K562 (cell line): ENCODE data around the gene SLC15A3. TPM values are rescaled to one million over a fixed set of nuclear protein-coding genes. Genes with fewer than 3 reads are reported as not detected.

ENCODE experiments used
- ATAC-seq: fragments of 200-7000 bp; cut with Tn5 transposase; 3 replicates; pipeline ENCODE4 v1.9.1; 2020; ENCODE audit warnings: moderate library complexity
- BruUV-seq: library from RNA; stranded (reverse); fragments of 400-500 nt; replicated peaks from 2 replicates; lab custom pipeline; 2021; lab: Mats Ljungman, UMichigan
- CTCF ChIA-PET: fragments of 300-600 bp; formaldehyde crosslinking; extraction: SDS; loops from one replicate; lab custom pipeline; 2021; ENCODE audit warnings: low intra/inter-chr PET ratio; lab: Yijun Ruan, JAX
- POLR2A ChIA-PET: fragments of 300-600, 350-650 bp; sonication (Branson Sonifier 250); formaldehyde crosslinking; extraction: SDS; loops from one replicate; lab custom pipeline; 2021; ENCODE audit warnings: antibody characterized with exemption, inconsistent platforms; lab: Yijun Ruan, JAX
- DNase-seq, 4 experiments: peaks; one replicate each; pipeline versions ENCODE4 v3.0.0 to v3.0.0-alpha.2; 2011 to 2018; ENCODE audit warnings: low spot score in 3 of 4, mixed read lengths in 3 of 4; ENCODE audit errors: extremely low read depth in 1 of 4
- FAIRE-seq: peaks from 2 replicates; lab custom pipeline; 2011; peaks lifted over from hg19 to GRCh38; lab: Jason Lieb, UNC
- H2AFZ ChIP-seq: 2 replicates; pipeline ENCODE4 v1.6.0; 2011; ENCODE audit warnings: low read depth, low read length, control low read depth, inconsistent platforms
- H3K27ac ChIP-seq: fragments of 200-600 bp; 3 replicates; pipeline ENCODE4 v1.8.0; 2011; ENCODE audit warnings: low read depth, mild to moderate bottlenecking, control low read depth, inconsistent platforms, low read length, moderate library complexity, mixed read lengths; ENCODE audit errors: extremely low read depth
- H3K27me3 ChIP-seq, 2 experiments: fragments of 300-600 bp in 1 of 2; 2 replicates in 1 of 2; 3 replicates in 1 of 2; pipeline versions ENCODE4 v1.6.0 to v1.8.0; 2011; ENCODE audit warnings: inconsistent platforms in 2 of 2, low read length in 2 of 2, mild to moderate bottlenecking in 1 of 2, mixed read lengths in 1 of 2, moderate library complexity in 1 of 2; ENCODE audit not compliant: control insufficient read depth in 2 of 2, insufficient read depth in 2 of 2
- H3K36me3 ChIP-seq: fragments of 300-600 bp; 3 replicates; pipeline ENCODE4 v1.8.0; 2011; ENCODE audit warnings: mild to moderate bottlenecking, low read length, inconsistent platforms; ENCODE audit not compliant: control insufficient read depth, insufficient read depth
- H3K4me1 ChIP-seq, 2 experiments: fragments of 200-600 bp in 1 of 2; replicated peaks in 1 of 2; 2 replicates in 1 of 2; 3 replicates in 1 of 2; pipeline versions ENCODE4 v1.5.1 to v1.8.0; 2011; ENCODE audit warnings: inconsistent platforms in 2 of 2, low read length in 2 of 2, mild to moderate bottlenecking in 1 of 2, mixed read lengths in 1 of 2, moderate library complexity in 1 of 2; ENCODE audit not compliant: control insufficient read depth in 2 of 2, insufficient read depth in 2 of 2
- H3K4me2 ChIP-seq: 2 replicates; pipeline ENCODE4 v1.6.1; 2011; ENCODE audit warnings: low read length, control low read depth, inconsistent platforms, mixed read lengths; ENCODE audit not compliant: insufficient read depth
- H3K4me3 ChIP-seq: fragments of 200-600 bp; sonication (generic), shearing (Covaris generic); 2 replicates; pipeline ENCODE4 v1.5.1; 2016; ENCODE audit warnings: control low read depth, inconsistent platforms
- H3K79me2 ChIP-seq: fragments of 200-600 bp; 3 replicates; pipeline ENCODE4 v1.8.0; 2011; ENCODE audit warnings: low read length, inconsistent platforms; ENCODE audit not compliant: control insufficient read depth, insufficient read depth
- H3K9ac ChIP-seq, 2 experiments: 2 replicates each; pipeline versions ENCODE4 v1.6.0 to v1.6.1; 2011; ENCODE audit warnings: low read depth in 2 of 2, low read length in 2 of 2, control low read depth in 1 of 2, inconsistent platforms in 1 of 2, mild to moderate bottlenecking in 1 of 2, mixed read lengths in 1 of 2; ENCODE audit not compliant: insufficient read depth in 1 of 2
- H3K9me1 ChIP-seq: one replicate; pipeline ENCODE4 v1.6.0; 2011; ENCODE audit warnings: inconsistent platforms, mild to moderate bottlenecking, low read length, moderate library complexity; ENCODE audit not compliant: control insufficient read depth, insufficient read depth
- H3K9me3 ChIP-seq: replicated peaks from 2 replicates; pipeline ENCODE4 v1.5.1; 2011; ENCODE audit warnings: low read depth, low read length, inconsistent platforms; ENCODE audit not compliant: control insufficient read depth, insufficient read depth
- H4K20me1 ChIP-seq: replicated peaks from 2 replicates; pipeline ENCODE4 v1.6.1; 2011; ENCODE audit warnings: low read length, inconsistent platforms, mixed read lengths; ENCODE audit not compliant: control insufficient read depth, insufficient read depth
- C11orf30 ChIP-seq: fragments of 450-650 bp; IDR thresholded peaks from 2 replicates; pipeline ENCODE4 v1.6.1; 2016; ENCODE audit warnings: low read depth, mild to moderate bottlenecking
- CBX8 ChIP-seq: fragments of 200-600 bp; sonication (generic); IDR thresholded peaks from 2 replicates; pipeline ENCODE4 v1.6.1; 2012; ENCODE audit warnings: borderline replicate concordance, mixed run types, low read depth, mild to moderate bottlenecking, moderate library complexity, mixed read lengths, low read length, control low read depth, inconsistent platforms; ENCODE audit not compliant: poor library complexity, severe bottlenecking; ENCODE audit errors: extremely low read depth
- PML ChIP-seq: IDR thresholded peaks from 2 replicates; pipeline ENCODE4 v1.6.1; 2012; ENCODE audit warnings: low read length, inconsistent platforms
- PTRF ChIP-seq: fragments of 450-650 bp; IDR thresholded peaks from 2 replicates; pipeline ENCODE4 v1.6.1; 2016; ENCODE audit warnings: mild to moderate bottlenecking, missing genetic modification characterization, missing compliant biosample characterization
- ZEB2 ChIP-seq: fragments of 450-650 bp; IDR thresholded peaks from 2 replicates; pipeline ENCODE4 v1.6.1; 2016
- ZKSCAN1 ChIP-seq: fragments of 150-350 bp; IDR thresholded peaks from 2 replicates; pipeline ENCODE4 v1.6.1; 2016; ENCODE audit warnings: low read depth, low read length
- WGBS: fragments of 100-300 bp; shearing (Covaris generic); methylation state at CpG from one replicate; pipeline ENCODE4 v1.1.6; 2016; ENCODE audit warnings: low coverage, mixed read lengths; ENCODE audit not compliant: insufficient coverage; ENCODE audit errors: missing lambda C conversion rate; 5-methylcytosine and 5-hydroxymethylcytosine counted together
- in situ Hi-C: fragments of 300-500 bp; cut with MboI; formaldehyde crosslinking; loops from 4 replicates; pipeline ENCODE4 v1.15.0; 2018; ENCODE audit warnings: inconsistent platforms, mixed read lengths
- intact Hi-C: fragments of 100-400 bp; cut with micrococcal nuclease; formaldehyde crosslinking; loops from 2 replicates; pipeline ENCODE4 v1.14.2; 2022
- polyA plus RNA-seq, 8 experiments: library from polyadenylated mRNA; depleted of rRNA in 4 of 8; stranded (reverse) in 5 of 8; unstranded in 3 of 8; fragments of >200 nt; fragmentation: Nextera tagmentation in 2 of 8; fragmentation: Illumina TruSeq in 1 of 8; extraction: Ambion mirVana in 2 of 8; extraction: Trizol in 1 of 8; gene quantifications; 2 replicates each; pipeline versions ENCODE4 v1.2.1 to v1.2.3, GENCODE V29; 2011 to 2014; ENCODE audit warnings: inconsistent platforms in 1 of 8, missing spikeins in 1 of 8
- total RNA-seq, 7 experiments: library from RNA; depleted of rRNA in 6 of 7; stranded (reverse); fragments of >200 nt in 6 of 7; fragmentation: Illumina TruSeq in 2 of 7; extraction: Trizol in 2 of 7; gene quantifications; 2 replicates each; pipeline versions ENCODE4 v1.2.1 to v1.2.3, GENCODE V29; 2011 to 2021; ENCODE audit warnings: low replicate concordance in 1 of 7
- TF ChIP-seq, protein P1 (sequence below): IDR thresholded peaks from 3 replicates; pipeline ENCODE4 v1.6.1; 2011; ENCODE audit warnings: borderline replicate concordance, mild to moderate bottlenecking, moderate library complexity; ENCODE audit not compliant: insufficient read length; ENCODE audit errors: extremely low read depth
- TF ChIP-seq, protein P2 (sequence below), 3 experiments: IDR thresholded peaks in 2 of 3; conservative IDR thresholded peaks in 1 of 3; 2 replicates each; pipeline ENCODE4 v1.5.1; 2011 to 2012; ENCODE audit warnings: low read length in 3 of 3, mild to moderate bottlenecking in 3 of 3, control low read depth in 2 of 3, improper control_type of control experiment in 1 of 3, inconsistent platforms in 1 of 3, low read depth in 1 of 3, mixed read lengths in 1 of 3, moderate library complexity in 1 of 3; ENCODE audit not compliant: insufficient read depth in 2 of 3
- TF ChIP-seq, protein P3 (sequence below): fragments of 250-450 bp; sonication (Bioruptor Pico); IDR thresholded peaks from 2 replicates; pipeline ENCODE4 v1.8.0; 2022; ENCODE audit warnings: moderate library complexity, mild to moderate bottlenecking, inconsistent platforms
- TF ChIP-seq, protein P4 (sequence below): sonication (generic); formaldehyde crosslinking; IDR thresholded peaks from 2 replicates; pipeline ENCODE4 v1.8.1; 2023; ENCODE audit warnings: mild to moderate bottlenecking, missing genetic modification reagents

SLC15A3 gene
- total and polyA plus RNA-seq, 9 of the 15 experiments (the other 6 are each of a cell fraction or from before 2014, with no cell fraction given), result 0.07 to 0.27 TPM; not detected in 7

DNA sequence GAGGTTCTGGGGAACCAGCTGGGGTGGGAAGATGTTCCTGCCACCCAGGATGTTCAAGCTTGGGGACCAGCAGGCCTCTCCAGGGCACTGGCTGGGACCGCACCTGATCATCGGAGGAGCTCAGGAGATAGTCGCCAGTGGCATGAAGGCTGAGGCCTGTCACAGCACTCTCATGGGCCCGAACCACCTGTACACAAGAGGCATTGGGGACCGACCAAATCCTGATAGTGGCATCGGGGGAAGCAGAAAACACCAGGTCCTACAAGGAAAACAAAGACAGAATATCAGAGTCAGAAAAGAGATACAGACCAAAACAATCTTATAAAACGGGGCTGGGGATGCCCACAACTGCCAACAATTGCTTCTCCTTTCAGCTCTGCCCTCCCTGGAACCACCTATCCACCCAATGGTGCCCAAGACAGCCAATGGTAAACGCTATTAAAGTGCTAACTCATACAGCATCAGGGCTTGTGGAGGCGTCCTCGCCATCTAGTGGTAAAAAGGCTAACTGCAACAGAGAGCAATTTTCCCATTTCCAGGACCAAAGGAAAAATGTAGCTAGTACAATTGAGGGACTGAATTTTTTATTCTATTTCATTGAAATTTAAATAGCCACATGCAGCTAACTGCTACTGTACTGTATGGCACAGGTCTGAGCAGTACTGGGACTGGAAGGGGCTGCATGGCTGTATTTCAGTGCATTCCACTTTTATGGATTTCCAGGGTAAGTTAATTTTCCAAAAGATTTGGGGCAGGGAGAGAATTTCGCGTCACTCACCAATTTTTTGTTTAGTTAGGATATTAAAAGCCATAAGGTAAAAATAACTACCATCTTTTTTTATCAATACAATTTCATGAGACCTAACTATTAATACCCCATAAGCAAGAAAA, 52.7 kb downstream of the SLC15A3 start:
- BruUV-seq, result no TSS peak
- TF ChIP-seq CBX8, result no peak
- no peak for TF ChIP-seq ZKSCAN1
- TF ChIP-seq ZEB2, result no peak
- no peak for TF ChIP-seq PML
- no peak for TF ChIP-seq PTRF
- TF ChIP-seq, protein P1, sequence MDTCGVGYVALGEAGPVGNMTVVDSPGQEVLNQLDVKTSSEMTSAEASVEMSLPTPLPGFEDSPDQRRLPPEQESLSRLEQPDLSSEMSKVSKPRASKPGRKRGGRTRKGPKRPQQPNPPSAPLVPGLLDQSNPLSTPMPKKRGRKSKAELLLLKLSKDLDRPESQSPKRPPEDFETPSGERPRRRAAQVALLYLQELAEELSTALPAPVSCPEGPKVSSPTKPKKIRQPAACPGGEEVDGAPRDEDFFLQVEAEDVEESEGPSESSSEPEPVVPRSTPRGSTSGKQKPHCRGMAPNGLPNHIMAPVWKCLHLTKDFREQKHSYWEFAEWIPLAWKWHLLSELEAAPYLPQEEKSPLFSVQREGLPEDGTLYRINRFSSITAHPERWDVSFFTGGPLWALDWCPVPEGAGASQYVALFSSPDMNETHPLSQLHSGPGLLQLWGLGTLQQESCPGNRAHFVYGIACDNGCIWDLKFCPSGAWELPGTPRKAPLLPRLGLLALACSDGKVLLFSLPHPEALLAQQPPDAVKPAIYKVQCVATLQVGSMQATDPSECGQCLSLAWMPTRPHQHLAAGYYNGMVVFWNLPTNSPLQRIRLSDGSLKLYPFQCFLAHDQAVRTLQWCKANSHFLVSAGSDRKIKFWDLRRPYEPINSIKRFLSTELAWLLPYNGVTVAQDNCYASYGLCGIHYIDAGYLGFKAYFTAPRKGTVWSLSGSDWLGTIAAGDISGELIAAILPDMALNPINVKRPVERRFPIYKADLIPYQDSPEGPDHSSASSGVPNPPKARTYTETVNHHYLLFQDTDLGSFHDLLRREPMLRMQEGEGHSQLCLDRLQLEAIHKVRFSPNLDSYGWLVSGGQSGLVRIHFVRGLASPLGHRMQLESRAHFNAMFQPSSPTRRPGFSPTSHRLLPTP, result no peak
- TF ChIP-seq, protein P2, sequence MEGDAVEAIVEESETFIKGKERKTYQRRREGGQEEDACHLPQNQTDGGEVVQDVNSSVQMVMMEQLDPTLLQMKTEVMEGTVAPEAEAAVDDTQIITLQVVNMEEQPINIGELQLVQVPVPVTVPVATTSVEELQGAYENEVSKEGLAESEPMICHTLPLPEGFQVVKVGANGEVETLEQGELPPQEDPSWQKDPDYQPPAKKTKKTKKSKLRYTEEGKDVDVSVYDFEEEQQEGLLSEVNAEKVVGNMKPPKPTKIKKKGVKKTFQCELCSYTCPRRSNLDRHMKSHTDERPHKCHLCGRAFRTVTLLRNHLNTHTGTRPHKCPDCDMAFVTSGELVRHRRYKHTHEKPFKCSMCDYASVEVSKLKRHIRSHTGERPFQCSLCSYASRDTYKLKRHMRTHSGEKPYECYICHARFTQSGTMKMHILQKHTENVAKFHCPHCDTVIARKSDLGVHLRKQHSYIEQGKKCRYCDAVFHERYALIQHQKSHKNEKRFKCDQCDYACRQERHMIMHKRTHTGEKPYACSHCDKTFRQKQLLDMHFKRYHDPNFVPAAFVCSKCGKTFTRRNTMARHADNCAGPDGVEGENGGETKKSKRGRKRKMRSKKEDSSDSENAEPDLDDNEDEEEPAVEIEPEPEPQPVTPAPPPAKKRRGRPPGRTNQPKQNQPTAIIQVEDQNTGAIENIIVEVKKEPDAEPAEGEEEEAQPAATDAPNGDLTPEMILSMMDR (IDR thresholded peaks at IDR 0.05 in 2 of 3, conservative IDR thresholded peaks at IDR 0.05 in 1 of 3; ENCODE audit: insufficient read depth in 2 of 3, low read depth in 1 of 3, low read length in 3 of 3), result peak; percentile 82 to 94 (median 94)
- TF ChIP-seq, protein P3, sequence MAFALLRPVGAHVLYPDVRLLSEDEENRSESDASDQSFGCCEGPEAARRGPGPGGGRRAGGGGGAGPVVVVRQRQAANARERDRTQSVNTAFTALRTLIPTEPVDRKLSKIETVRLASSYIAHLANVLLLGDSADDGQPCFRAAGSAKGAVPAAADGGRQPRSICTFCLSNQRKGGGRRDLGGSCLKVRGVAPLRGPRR, result no peak
- peak; percentile 87 for TF ChIP-seq C11orf30
- TF ChIP-seq, protein P4, sequence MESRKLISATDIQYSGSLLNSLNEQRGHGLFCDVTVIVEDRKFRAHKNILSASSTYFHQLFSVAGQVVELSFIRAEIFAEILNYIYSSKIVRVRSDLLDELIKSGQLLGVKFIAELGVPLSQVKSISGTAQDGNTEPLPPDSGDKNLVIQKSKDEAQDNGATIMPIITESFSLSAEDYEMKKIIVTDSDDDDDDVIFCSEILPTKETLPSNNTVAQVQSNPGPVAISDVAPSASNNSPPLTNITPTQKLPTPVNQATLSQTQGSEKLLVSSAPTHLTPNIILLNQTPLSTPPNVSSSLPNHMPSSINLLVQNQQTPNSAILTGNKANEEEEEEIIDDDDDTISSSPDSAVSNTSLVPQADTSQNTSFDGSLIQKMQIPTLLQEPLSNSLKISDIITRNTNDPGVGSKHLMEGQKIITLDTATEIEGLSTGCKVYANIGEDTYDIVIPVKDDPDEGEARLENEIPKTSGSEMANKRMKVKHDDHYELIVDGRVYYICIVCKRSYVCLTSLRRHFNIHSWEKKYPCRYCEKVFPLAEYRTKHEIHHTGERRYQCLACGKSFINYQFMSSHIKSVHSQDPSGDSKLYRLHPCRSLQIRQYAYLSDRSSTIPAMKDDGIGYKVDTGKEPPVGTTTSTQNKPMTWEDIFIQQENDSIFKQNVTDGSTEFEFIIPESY, result no peak

More for the DNA sequence above, 52.7 kb downstream of the SLC15A3 start:
- peaks cover 100% of the 10 kb centered on the region for H3K36me3 ChIP-seq
- 0 out of 4 replicates have a peak overlapping the region, but pooled peaks of 1 of the 2 experiments have one; percentile 32 for H3K9ac ChIP-seq
- FAIRE-seq (peak; percentile 90), DNase-seq (peak; percentile 53 to 74 (median 60)), ATAC-seq (peak; percentile 93)
- peak overlapping the region; percentile 35; the same call in 2 of the 3 replicates for H3K27ac ChIP-seq
- POLR2A ChIA-PET, result interaction anchor here (0.8 to 1.0 kb wide), 3 partner anchors 14 to 72 kb away, joined by 3 to 7 read pairs (median 6); partner anchors contain the start of gene TMEM109
- no peaks in the 10 kb centered on the region for H3K9me3 ChIP-seq
- H3K9me1 ChIP-seq, result no peaks in the 10 kb centered on the region
- intact Hi-C loops (loop anchor here (1.0 kb wide), 1 partner anchor 68 kb away; no protein-coding TSS in a partner anchor), in situ Hi-C loops (loop anchor here (5.0 kb wide), 1 partner anchor 122 kb away; no protein-coding TSS in a partner anchor)
- peaks cover 22% of the 10 kb centered on the region for H3K79me2 ChIP-seq
- WGBS, result 55% methylated on average over 12 of the region's 12 CpGs
- H2AFZ ChIP-seq, result no peak overlapping the region
- no peak overlapping the region for H3K4me3 ChIP-seq
- H4K20me1 ChIP-seq, result peaks cover 16% of the 10 kb centered on the region
- no peak overlapping the region for H3K4me2 ChIP-seq
- CTCF ChIA-PET, result interaction anchor here (0.6 to 1.9 kb wide), 4 partner anchors 61 to 124 kb away, joined by 3 to 18 read pairs (median 4); no protein-coding TSS in a partner anchor
- H3K4me1 ChIP-seq, result peaks cover 0 to 4% of the 10 kb centered on the region in 2 experiments; a peak in 1 of 5 replicates
- H3K27me3 ChIP-seq, result no peaks in the 10 kb centered on the region
